HL-60 (cell line): ENCODE measurements around the gene PRORP.

Source experiments
- CTCF ChIP-seq: IDR thresholded peaks from one replicate; pipeline ENCODE4 v1.5.1; 2011; ENCODE audit warnings: low read length, control low read depth, inconsistent platforms; ENCODE audit not compliant: insufficient read depth
- GABPA ChIP-seq: IDR thresholded peaks from 2 replicates; pipeline ENCODE4 v1.6.1; 2012; ENCODE audit warnings: low read depth
- POLR2AphosphoS5 ChIP-seq: IDR thresholded peaks from 2 replicates; pipeline ENCODE4 v1.6.1; 2012; ENCODE audit warnings: low read depth
- REST ChIP-seq: IDR thresholded peaks from 2 replicates; pipeline ENCODE4 v1.6.1; 2012; ENCODE audit warnings: low read depth; ENCODE audit not compliant: insufficient replicate concordance
- SPI1 ChIP-seq: IDR thresholded peaks from 2 replicates; pipeline ENCODE4 v1.6.1; 2012; ENCODE audit warnings: low read depth, mild to moderate bottlenecking, borderline replicate concordance

GRCh38 chr14:35083530-35084150 lies 38.7 kb upstream of the PRORP start:
- TF ChIP-seq CTCF (no peak), POLR2AphosphoS5 (no peak), REST (no peak), GABPA (no peak), SPI1 (no peak)
